HG03442 (cell line): Measurements from ENCODE around the gene CAPN9.
A peak's percentile ranks its signal among the peaks of the same experiment; 100 is the strongest.
"Not testable (repeated sequence)": the region's sequence is repeated elsewhere in the genome, so short reads cannot be mapped to it uniquely, and the experiment has no call there.

Experiments
- ATAC-seq: cut with Tn5 transposase; IDR thresholded peaks from one replicate; pipeline ENCODE4 v1.9.1; 2021; ENCODE audit warnings: mild to moderate bottlenecking, moderate library complexity; ENCODE audit not compliant: unreplicated experiment

Gene CAPN9

GRCh38 chr1:230747890-230748800 lies 957 bp downstream of the CAPN9 start:
- no peak for ATAC-seq

- ATAC-seq: peak; percentile 54
Measured at GRCh38 chr1:230749150-230749549, 2.0 kb downstream of the CAPN9 start.

GRCh38 chr1:230749635-230750034 lies 2.4 kb downstream of the CAPN9 start:
- ATAC-seq: no peak

- no peak for ATAC-seq
Measured at GRCh38 chr1:230750576-230750975, 3.4 kb downstream of the CAPN9 start.

GRCh38 chr1:230750986-230751625 lies 3.9 kb downstream of the CAPN9 start:
- no peak for ATAC-seq

GRCh38 chr1:230752407-230752806 lies 5.2 kb downstream of the CAPN9 start:
- no peak for ATAC-seq

GRCh38 chr1:230753191-230753585 lies 6.0 kb downstream of the CAPN9 start:
- no peak for ATAC-seq

- no peak for ATAC-seq
Measured at GRCh38 chr1:230753586-230754251, 6.5 kb downstream of the CAPN9 start.

GRCh38 chr1:230754796-230755195 lies 7.6 kb downstream of the CAPN9 start:
- no peak for ATAC-seq

- ATAC-seq: no peak
Measured at GRCh38 chr1:230757856-230758708, 10.9 kb downstream of the CAPN9 start.

GRCh38 chr1:230758709-230759368 lies 11.7 kb downstream of the CAPN9 start:
- ATAC-seq: no peak

GRCh38 chr1:230759369-230760065 lies 12.3 kb downstream of the CAPN9 start:
- ATAC-seq: no peak

- no peak for ATAC-seq
Measured at GRCh38 chr1:230760360-230760827, 13.2 kb downstream of the CAPN9 start.

GRCh38 chr1:230761443-230762167 lies 14.4 kb downstream of the CAPN9 start:
- ATAC-seq: no peak

- no peak for ATAC-seq
Measured at GRCh38 chr1:230763927-230764591, 16.9 kb downstream of the CAPN9 start.

- ATAC-seq: no peak
Measured at GRCh38 chr1:230766318-230766717, 19.1 kb downstream of the CAPN9 start.

- ATAC-seq: not testable (repeated sequence)
Measured at GRCh38 chr1:230767859-230768612, 20.8 kb downstream of the CAPN9 start.
